Right lobe of liver (tissue), 4 donors: Measurements from ENCODE around the gene METAP1.

ENCODE experiments used
- CTCF ChIP-seq, 4 donors: fragments of 200-600 bp in 3 of 4; fragments of 450-650 bp in 1 of 4; IDR thresholded peaks; one replicate each; pipeline versions ENCODE4 v1.5.1 to v1.8.0; 2016 to 2022; ENCODE audit warnings: antibody characterized with exemption in 4 of 4, mild to moderate bottlenecking in 2 of 4
- POLR2A ChIP-seq: fragments of 450-650 bp; IDR thresholded peaks from one replicate; pipeline ENCODE4 v1.6.1; 2017; ENCODE audit warnings: antibody characterized with exemption, mild to moderate bottlenecking
- donor health status: DM: no; HTN: no; CAD: no.
- donor health status: DM: no; HTN: no; CAD: no.
- donor health status: DM: no; HTN: yes; CAD: no.

- TF ChIP-seq CTCF (IDR thresholded peaks at IDR 0.05) (no peak), POLR2A (no peak)
Observed at GRCh38 chr4:99103166-99103565, 107.6 kb downstream of the METAP1 start.
